Smooth muscle cell of trachea (primary cell): ENCODE measurements around the gene FAM151A. TPM values are rescaled to one million over a fixed set of nuclear protein-coding genes. Genes with fewer than 3 reads are reported as not detected.

ENCODE experiments used
- total RNA-seq: library from RNA; depleted of rRNA; stranded (reverse); fragments of >200 nt; gene quantifications from 2 replicates; pipeline ENCODE4 v1.2.1, GENCODE V29; 2014

Gene FAM151A
- not detected in 2 replicates for total RNA-seq

GRCh38 chr1:54623216-54624007, at the start of gene FAM151A:
FAM151A (minus strand) TSS chr1:54623525; CDS start chr1:54623395, 130 bp downstream.

GRCh38 chr1:54640863-54641836, 17.8 kb upstream of the FAM151A start, which contains the start of gene MROH7:
MROH7 (plus strand) TSS chr1:54641786; CDS start chr1:54652927, 11,141 bp downstream.

Other genes starting within 250 kb of the FAM151A start
- 10.5 and 18.9 TPM in 2 replicates for gene SSBP3, start 217.1 kb downstream of the FAM151A start, total RNA-seq
- gene ACOT11, start 75.3 kb downstream of the FAM151A start, total RNA-seq, result 2.9 and 7.6 TPM in 2 replicates
- under 0.01 and 0.50 TPM in 2 replicates for gene MROH7, start 18.3 kb upstream of the FAM151A start, total RNA-seq
- gene TTC4, start 92.3 kb upstream of the FAM151A start, total RNA-seq, result 23.0 and 26.0 TPM in 2 replicates
- gene PARS2, start 141.0 kb upstream of the FAM151A start, total RNA-seq, result 3.6 and 6.8 TPM in 2 replicates
- under 0.01 TPM in 2 replicates for gene TTC22, start 177.8 kb upstream of the FAM151A start, total RNA-seq